GM21529 (cell line): Measurements from ENCODE around the gene CACNG4.
"Not testable (repeated sequence)": the region's sequence is repeated elsewhere in the genome, so short reads cannot be mapped to it uniquely, and the experiment has no call there.

Experiments used
- ATAC-seq: cut with Tn5 transposase; IDR thresholded peaks from one replicate; pipeline ENCODE4 v1.9.1; 2021; ENCODE audit not compliant: unreplicated experiment

CACNG4 gene

DNA sequence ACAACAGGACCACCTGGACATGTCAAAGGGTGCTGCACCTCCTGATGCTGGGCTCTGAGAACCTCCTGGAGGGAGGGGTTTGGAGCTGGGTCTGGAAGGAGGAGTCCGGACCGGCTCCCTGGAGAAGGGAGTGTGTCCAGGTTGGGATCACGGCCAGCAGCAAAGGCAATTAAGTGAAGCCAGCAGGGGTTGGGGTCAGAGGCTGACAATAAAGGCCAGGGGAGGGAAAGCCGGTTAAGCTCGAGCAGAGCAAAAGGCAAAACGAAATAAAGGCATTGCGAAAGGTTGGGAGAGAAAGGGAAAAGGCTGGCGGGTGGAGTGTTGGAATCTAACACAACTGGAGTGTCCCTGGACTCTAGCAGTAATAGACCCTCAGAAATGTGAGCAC lies 992 bp upstream of the CACNG4 start:
- ATAC-seq: no peak

DNA sequence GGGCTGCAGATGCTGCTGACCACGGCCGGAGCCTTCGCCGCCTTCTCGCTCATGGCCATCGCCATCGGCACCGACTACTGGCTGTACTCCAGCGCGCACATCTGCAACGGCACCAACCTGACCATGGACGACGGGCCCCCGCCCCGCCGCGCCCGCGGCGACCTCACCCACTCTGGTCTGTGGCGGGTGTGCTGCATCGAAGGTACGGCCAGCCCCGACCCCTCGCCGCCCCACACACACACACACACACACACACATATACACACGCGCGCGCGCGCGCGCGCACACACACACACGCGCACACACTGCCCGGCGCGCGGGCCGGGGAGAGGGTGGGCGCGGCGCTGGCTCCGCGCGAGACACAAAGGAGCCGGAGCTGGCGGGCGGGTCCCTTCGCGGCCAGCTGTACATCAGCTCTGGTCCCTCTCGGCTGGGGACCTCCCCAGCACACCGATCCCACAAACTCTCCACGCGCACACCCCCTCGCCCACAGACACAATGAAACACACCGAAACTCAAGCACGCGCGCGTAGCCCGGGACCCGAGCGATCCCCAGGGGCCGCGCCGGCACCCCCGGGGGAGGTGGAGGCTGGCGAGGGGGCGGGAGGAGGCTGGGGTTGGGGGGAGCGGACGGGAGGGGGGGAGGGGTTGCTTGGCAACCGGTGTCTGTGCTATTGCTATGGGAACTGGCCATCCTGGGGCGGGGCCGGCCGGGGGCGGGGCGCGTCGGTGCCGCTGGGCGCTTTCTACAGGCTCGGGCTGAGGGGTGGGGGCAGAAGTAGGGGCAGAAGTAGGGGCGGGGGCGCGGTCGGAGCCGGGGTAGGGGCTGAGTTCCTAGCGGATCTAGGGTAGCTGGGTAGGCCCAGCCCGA lies 658 bp downstream of the CACNG4 start:
- ATAC-seq: no peak

DNA sequence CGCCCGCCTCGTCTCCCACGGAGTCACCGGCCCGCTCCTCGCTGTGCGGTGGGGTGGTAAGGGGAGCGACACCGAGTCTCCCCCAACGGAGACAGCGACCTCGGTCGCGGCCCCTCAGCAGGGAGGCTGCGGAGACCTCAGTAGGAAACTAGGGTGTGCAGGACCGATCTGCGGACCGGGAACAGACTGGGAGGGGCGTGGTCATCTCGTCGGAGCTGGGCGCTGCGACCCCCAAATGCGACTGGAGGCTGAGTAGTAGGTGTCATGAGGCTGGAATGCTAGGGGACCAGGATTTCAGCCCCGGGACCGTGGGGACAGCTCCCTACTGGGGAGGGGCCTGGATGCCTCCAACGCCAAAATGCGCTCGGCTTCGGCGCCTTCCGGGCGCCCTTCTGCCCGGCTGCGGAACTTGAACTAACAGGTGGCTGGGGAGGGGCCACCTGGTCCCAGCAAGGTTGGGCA lies 1.3 kb downstream of the CACNG4 start:
- ATAC-seq: no peak

DNA sequence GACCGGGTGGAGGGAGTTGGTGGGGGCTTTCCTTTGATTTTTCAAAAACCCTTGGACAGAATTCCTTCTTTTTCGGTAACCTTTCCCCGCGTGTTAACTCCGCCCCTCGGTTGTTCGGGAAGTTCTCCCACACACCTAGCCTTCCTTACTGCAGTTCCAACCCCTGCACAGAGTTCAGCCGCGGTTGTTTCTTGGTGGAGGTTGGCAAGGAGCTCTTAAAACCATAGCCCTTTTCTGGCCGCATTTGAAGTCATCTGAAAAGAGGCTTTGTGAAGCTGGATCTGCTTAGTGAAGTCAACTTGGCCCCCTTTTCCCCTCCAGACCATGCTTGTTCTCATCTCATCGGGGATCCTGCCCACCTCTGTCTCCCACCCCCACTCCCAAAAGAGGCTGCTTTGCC lies 1.8 kb downstream of the CACNG4 start:
- no peak for ATAC-seq

DNA sequence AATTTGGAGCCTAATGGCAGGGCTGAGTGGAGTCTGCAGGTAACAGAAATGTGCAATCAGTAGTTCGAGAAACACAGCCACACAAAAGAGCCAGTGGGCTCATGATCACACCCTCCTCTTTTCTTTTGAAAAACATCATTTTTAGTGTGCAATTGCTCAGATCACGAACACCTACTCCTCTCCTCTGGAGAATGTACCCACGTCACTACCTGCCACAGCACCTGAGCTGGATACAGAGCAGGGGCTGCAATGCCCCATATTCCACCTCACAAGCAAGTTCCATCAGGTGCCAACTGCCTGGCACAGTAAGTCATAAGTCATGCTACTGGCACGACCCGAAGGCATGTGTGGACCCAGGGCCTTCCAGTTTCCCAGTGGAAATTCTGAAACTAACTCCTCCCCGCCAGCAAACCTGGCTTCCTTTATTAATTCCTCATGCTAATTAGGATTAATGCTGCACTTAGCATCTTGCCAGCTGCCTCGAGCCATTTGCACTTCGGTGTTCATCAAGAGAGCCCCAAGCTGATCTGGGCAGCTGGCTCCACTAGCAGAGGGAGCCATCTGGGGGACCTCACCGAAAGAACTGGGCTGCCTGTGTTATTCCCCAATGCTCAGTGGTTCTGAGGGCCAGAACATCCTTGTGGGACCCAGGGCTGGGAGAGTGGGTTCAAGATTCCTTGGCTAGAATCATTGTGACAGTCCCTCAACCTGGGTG lies 2.4 kb downstream of the CACNG4 start:
- no peak for ATAC-seq

DNA sequence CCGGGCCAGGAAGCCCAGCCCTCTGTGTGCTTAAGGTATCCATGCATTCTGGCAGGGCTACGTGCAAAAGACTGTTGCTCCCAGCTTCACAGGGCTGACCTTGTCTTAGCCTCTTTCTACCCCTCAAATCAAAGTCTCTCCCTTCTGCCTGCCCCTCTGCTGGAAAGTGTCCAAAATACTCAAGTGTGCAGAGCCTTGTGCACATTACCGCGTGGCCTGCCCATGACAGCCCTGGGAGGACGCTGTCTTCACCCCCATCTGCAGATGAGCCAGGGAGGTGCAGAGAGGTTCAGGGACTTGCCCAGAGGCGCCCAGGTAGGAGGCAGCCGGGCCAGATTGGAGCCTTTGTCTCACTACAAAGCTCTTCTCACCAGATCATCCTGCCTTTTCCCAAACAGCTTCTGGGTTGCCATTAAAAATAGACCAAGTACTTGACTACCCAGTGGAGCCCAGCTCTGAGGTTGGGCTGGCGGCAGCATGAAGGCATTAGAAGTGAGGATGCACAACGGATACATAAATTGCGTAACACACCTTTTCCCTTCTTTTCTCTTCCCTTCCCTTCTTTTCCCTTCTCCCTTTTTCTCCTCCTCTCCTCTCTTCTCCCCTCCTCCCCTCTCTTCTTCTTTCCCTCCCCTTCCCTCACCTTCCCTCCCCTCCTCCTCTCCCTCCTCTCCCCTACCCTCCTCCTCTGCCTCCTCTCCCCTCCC lies 3.5 kb downstream of the CACNG4 start:
- ATAC-seq: no peak

DNA sequence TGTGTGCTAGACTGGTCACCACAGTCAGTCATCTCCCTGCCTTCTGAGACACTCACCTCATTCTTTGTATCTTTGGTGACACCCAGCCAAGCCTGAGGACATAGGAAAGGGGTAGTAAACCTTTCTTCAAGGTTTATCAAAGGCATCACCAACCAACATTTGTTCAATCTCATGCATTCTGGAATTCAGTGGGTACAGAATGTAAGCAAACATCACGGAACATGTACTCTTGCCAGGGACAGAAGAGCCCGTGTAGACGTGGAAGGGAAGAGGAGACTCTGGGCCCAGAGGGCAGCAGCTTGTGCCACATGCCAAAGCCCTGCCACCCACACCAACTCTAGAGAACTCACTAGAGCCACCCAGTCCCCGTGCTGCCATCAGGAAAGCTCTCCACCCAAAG lies 4.4 kb downstream of the CACNG4 start:
- no peak for ATAC-seq

DNA sequence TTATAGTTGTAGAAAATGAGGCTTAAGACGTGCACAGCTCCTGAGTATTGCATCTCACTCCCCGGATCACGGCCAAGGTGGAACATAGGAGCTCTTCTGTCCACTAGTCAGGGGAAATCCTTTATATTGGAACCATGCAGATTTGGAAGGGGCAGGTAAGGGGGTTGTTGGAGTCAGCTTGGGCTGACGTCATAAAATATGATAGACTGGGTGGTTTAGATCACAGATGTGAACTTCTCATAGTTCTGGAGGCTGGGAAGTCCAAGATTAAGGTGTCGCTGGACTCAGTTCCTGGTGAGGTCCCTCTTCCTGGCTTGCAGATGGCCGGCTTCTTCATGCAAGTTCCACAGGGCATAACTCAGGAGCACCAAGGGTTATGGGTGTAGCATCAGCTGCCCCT lies 5.6 kb downstream of the CACNG4 start:
- no peak for ATAC-seq

DNA sequence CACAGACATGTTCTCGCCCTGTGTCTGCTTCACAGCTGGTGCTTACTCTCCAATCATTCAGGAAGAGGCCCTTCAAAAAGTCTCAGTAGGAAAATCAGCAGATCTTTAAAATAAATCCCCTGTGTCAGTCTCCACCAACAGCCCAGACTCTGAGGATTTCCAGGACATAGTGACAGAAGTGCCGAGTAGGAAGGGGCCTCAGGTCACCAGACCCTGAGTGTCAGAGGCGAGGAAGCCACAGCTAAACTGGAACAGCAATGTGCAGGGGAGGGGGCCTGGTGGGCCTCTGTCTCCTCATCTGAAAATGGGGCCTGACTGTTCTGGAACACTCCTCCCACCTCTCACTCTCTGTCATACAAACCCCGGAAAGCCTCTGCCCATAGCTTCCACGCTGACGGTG lies 6.3 kb downstream of the CACNG4 start:
- no peak for ATAC-seq

DNA sequence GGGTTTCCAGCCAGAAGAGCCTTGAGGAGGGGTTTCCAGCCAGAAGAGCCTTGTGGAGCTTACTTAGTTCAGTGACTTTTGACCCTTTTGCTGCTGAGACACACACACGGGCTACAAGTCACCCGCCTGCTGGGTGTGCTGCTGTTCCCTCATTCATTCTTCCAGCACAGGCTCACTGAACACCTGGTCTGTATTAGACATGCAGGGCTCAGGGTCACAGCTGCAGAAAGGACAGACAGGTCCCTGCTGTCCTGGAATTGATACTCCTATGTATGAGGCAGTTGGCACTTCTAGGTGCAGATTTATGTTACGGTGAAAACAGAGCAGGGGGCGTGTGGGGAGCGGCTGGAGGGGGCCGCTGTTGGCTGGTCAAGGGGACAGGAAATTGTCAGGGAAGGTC lies 6.8 kb downstream of the CACNG4 start:
- no peak for ATAC-seq

DNA sequence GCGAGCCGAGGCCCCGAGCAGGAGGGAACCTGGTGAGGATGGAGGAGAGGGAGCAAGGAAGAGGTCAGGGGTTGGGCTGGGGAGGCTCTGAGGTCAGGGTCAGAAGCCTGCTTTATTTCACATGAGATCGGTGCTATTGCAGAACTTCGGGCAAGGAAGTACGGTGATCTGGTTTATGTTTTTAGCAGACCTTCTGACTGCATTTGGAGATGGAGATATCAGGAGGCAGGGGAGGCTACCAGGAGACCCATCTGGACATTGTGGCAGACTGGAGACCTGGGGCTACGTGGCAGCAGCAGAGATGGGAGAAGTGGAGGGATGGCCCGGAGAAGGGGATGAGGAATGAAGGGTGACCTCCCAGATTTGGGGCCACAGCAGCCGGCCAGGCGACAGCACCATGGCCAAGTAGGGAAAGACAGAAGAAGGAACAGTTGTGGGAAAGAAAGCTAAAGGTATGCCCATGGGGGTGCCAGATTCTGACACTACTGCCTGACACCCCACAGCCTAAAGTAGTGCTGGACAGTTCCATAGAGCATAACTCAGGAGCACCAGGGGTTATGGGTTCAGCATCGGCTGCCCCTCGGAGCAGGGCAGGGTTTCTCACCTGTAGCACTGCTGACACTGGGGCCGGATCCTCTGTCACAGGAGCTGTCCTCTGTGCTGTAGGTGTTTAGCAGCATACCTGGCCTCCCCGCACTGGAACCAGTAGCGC lies 7.4 kb downstream of the CACNG4 start:
- ATAC-seq: no peak

DNA sequence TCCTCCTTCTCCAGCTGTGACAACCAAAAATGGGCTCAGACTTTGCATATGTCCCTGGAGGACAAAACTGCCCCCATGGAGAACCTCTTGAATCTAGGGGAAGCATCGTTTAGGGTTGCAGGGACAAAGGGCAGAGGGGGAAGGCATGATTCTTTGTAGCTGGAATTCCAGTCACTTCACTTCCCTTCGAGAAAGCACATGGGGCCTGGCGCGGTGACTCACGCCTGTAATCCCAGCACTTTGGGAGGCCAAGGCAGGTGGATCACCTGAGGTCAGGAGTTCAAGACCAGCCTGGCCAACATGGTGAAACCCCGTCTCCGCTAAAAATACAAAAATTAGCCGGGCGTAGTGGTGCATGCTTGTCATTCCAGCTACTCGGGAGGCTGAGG lies 7.9 kb downstream of the CACNG4 start:
- not testable (repeated sequence) for ATAC-seq

DNA sequence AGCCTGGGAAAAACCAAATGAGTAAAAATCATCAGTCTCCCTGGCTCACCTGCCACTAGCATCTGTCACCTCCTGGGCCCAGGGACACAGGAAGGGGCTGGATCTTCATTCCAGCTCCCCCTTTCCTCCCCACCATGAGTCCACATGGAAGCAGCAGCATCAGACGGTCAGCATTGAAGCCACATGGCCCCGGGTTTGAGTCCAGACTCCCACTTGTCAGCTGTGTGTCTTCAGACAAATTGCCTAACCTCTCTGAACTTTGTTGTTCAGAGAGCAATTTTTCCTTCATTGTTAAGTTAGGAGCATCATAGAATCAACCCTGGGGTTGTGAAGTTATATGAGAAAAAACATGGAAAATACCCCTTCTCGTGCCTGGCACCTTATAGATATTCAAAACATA lies 10.7 kb downstream of the CACNG4 start:
- no peak for ATAC-seq

DNA sequence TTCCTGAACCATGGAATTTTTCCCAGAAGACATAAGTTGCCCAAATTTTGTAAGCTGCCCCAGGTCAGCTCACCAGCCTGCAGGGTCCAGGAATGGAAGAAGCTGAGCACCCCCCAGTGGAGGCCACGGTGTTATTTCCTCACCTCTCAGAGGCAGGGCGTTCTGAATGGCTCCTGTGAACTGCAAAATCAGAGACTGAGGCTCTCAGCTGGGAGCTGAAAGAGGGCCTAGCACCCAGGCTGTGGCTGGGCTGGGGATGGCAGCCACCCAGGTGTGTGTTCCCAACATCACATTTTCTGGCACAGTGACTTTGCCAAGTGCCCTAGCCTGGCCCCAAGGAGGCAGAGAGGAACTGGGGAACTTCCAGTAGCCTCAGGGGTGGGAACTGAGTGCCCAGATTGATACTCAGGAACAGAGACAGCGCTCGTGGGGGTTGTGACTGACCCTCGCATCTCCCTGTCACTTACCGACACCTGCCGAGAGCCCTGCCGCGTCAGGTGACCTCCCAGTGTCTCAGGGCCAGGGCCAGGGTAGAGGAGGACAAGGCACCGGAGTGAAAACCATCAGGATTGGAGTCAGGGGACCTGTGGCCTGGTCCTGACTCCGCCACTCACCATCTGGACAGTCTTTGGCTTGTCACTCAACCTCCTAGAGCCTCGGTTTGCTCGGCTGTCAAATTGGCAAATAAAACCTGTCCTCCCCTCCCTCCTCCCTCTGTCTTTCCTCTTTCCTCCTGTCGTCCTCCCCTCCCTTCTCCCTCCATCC lies 11.3 kb downstream of the CACNG4 start:
- no peak for ATAC-seq

DNA sequence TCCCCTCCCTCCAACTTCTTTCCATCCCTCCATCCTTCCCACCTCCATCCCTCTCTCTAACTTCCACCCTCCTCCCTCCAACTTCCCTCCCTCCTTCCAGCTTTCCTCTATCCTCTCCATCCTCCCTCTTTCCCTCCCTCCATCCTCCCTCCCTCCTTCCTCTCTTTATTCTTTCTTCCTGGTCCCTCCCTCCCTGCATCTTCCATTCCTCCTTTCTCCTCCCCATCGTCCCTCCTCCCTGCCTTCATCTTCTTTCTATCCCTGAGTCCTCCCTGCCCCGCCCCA lies 11.8 kb downstream of the CACNG4 start:
- ATAC-seq: no peak

DNA sequence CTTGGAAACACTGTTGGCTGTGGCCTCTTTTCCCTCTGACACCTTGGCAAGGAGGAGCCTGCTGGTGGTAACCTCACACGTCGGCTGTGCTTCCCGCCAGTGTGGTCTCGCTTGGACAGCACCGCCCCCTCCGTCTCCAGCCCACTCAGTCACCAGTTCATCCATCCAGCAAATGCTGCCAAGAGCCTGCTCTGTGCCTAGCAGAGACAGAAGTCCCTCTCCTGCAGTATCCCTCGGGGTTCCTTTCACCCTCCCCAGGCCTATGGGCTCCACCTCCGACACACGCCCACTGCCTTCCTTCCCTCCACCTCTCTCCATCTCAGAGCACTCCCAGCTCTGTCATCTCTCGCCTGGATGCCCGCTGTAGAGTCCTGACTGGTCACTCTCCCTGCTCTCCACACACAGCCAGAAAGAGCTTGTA lies 12.3 kb downstream of the CACNG4 start:
- ATAC-seq: no peak

DNA sequence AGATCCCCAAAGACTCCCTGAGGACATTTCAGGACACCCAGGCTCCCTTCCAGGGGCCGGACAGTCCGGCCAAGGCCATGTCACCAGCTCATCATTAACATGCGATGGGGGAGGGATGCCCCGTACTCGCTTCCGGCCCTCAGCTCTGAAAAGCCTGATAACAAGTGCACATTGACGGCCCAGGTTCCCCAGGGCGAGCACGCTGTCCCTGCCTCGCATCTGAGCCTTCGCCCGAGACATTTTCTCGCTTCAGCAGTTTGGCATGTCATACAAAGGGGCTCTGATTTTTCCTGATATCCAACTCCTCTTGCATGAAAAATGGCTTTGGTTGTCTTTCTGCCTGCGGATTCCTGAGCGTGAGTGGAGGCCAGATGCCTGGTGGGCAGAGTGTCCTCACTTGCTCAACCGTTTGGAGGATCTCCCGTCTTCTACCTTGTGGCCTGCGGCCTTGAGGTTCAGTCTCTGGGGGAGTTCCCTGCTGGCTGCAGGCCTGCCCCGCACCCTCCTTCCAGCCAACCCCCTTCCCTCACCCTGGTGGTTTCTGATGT lies 14.1 kb downstream of the CACNG4 start:
- ATAC-seq: no peak

DNA sequence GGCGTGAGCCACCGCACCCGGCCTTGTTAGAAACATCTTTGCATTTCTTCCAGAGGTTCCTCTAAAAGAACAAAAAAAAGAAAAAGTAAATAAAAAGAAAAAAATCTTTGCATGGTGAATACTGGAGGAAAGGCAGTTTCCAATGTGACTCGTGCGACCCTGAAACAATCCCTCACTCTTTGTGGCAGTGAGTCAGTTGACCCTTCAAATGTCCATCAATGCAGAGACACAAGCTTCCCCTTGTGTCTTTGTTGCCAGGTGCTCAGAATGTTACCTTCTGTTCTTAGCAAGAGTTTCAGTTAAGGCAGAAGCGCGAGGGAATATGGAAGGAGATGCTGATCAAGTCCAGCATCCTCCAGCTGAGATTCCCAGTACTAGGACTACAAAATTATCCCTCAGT lies 16.4 kb downstream of the CACNG4 start:
- ATAC-seq: no peak

DNA sequence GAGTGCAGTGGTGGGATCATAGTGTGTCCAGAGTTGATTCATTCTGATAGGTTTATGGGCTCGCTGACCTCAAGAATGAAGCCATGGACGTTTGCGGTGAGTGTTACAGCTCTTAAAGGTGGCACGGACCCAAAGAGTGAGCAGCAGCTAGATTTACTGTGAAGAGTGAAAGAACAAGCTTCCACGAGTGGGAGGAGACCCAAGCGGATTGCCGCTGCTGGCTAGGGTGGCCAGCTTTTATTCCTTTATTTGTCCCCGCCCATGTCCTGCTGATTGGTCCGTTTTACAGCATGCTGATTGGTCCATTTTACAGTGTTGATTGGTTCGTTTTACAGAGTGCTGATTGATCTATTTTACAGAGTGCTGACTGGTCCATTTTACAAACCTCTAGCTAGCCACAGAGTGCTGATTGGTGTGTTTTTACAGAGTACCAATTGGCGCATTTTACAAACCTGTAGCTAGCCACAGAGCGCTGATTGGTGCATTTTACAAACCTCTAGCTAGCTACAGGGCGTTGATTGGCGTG lies 17.5 kb downstream of the CACNG4 start:
- ATAC-seq: no peak

DNA sequence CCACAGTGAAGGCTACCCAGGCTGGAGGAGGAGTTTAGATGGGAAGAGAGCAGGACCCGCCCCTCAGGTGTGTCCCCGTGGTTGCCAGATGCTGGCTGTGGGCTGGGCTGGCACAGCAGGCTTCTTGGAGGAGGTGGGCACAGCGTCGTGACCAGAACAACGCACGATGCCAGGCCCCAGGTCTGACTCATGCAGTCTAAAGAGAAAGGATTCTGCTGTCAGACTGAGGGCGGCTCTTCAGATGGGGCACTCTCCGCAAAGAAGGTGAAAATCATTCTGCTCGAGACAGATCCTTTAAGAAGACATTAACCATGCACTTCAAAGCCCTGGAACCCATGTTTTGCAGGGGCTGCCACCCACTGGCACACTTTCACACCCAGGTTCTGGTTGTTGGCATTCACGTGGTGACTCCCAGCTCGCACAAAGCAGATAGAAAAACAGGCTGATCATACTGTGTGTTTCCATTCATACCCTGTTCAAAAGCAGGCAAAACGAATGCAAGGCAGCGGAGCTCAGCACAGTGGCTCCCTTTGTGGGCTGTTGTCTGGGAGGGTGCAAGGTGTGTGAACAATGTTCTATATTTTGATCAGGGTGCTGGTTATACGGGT lies 19.0 kb downstream of the CACNG4 start:
- ATAC-seq: no peak
